ENCODE data around the gene ATP11C. TPM values are rescaled to one million over a fixed set of nuclear protein-coding genes. Genes with fewer than 3 reads are reported as not detected.
"Not testable (repeated sequence)": the region's sequence is repeated elsewhere in the genome, so short reads cannot be mapped to it uniquely, and the experiment has no call there.

ATP11C gene
- total RNA-seq, result 3.2 TPM
- long read RNA-seq, partial matches to known transcripts, result 1 of 1 reads
- long read RNA-seq, other reads (novel, unspliced or antisense), result 0 of 1 reads

GRCh38 chrX:139932901-139933796 lies at the start of gene ATP11C:
ATP11C (minus strand) TSS chrX:139933053; CDS start chrX:139932042, 1,011 bp downstream.
- DNase-seq (peak; percentile 83), ATAC-seq (peak; percentile 96)
- intact Hi-C loops (cut with micrococcal nuclease), result no loop called here

GRCh38 chrX:139974471-139974870 lies 41.6 kb upstream of the ATP11C start:
- ATAC-seq (no peak), DNase-seq (no peak)
- intact Hi-C loops (cut with micrococcal nuclease), result no loop called here

- intact Hi-C loops (cut with micrococcal nuclease), result no loop called here
- DNase-seq (no peak), ATAC-seq (no peak)
Observed at GRCh38 chrX:139972629-139973624, 40.1 kb upstream of the ATP11C start.

- intact Hi-C loops (cut with micrococcal nuclease), result no loop called here
- DNase-seq, result no peak
- ATAC-seq, result no peak
Observed at GRCh38 chrX:139972113-139972512, 39.3 kb upstream of the ATP11C start.

- ATAC-seq (no peak), DNase-seq (no peak)
- intact Hi-C loops (cut with micrococcal nuclease), result no loop called here
Observed at GRCh38 chrX:139971394-139971749, 38.5 kb upstream of the ATP11C start.

GRCh38 chrX:139969286-139969685 lies 36.4 kb upstream of the ATP11C start:
- no peak for ATAC-seq
- DNase-seq, result no peak
- intact Hi-C loops (cut with micrococcal nuclease), result no loop called here

GRCh38 chrX:139967750-139968149 lies 34.9 kb upstream of the ATP11C start:
- no peak for ATAC-seq
- intact Hi-C loops (cut with micrococcal nuclease), result no loop called here
- DNase-seq, result no peak

GRCh38 chrX:139967300-139967699 lies 34.4 kb upstream of the ATP11C start:
- intact Hi-C loops (cut with micrococcal nuclease), result no loop called here
- DNase-seq (no peak), ATAC-seq (no peak)

- ATAC-seq; intact Hi-C loops (cut with micrococcal nuclease); DNase-seq: not testable (repeated sequence)
Observed at GRCh38 chrX:139966159-139966558, 33.3 kb upstream of the ATP11C start.

- intact Hi-C loops (cut with micrococcal nuclease), result no loop called here
- no peak for ATAC-seq
- DNase-seq, result no peak
Observed at GRCh38 chrX:139965421-139965820, 32.6 kb upstream of the ATP11C start, which contains the start of gene CXorf66. CXorf66 (minus strand) TSS chrX:139965521; CDS start chrX:139965496, 25 bp downstream.

- ATAC-seq; intact Hi-C loops (cut with micrococcal nuclease): not testable (repeated sequence)
Observed at GRCh38 chrX:139961091-139961490, 28.2 kb upstream of the ATP11C start.

GRCh38 chrX:139949703-139950102 lies 16.9 kb upstream of the ATP11C start:
- ATAC-seq (no peak), DNase-seq (no peak)
- intact Hi-C loops (cut with micrococcal nuclease), result no loop called here

More at GRCh38 chrX:139961091-139961490, 28.2 kb upstream of the ATP11C start:
- not testable (repeated sequence) for DNase-seq

- no peak for ATAC-seq
- intact Hi-C loops (cut with micrococcal nuclease), result no loop called here
Observed at GRCh38 chrX:139945075-139945474, 12.2 kb upstream of the ATP11C start.

GRCh38 chrX:139936259-139936658 lies 3.4 kb upstream of the ATP11C start:
- no peak for ATAC-seq
- intact Hi-C loops (cut with micrococcal nuclease), result no loop called here

More at GRCh38 chrX:139945075-139945474, 12.2 kb upstream of the ATP11C start:
- no peak for DNase-seq

GRCh38 chrX:139933904-139934303 lies 1.1 kb upstream of the ATP11C start:
- intact Hi-C loops (cut with micrococcal nuclease), result no loop called here
- ATAC-seq (no peak), DNase-seq (no peak)

More at GRCh38 chrX:139936259-139936658, 3.4 kb upstream of the ATP11C start:
- DNase-seq, result no peak

- intact Hi-C loops (cut with micrococcal nuclease), result no loop called here
Observed at GRCh38 chrX:139932073-139932900, 566 bp downstream of the ATP11C start.

GRCh38 chrX:139931646-139932072 lies 1.2 kb downstream of the ATP11C start:
- no peak for ATAC-seq
- DNase-seq, result no peak
- intact Hi-C loops (cut with micrococcal nuclease), result no loop called here

More at GRCh38 chrX:139932073-139932900, 566 bp downstream of the ATP11C start:
- DNase-seq, result peak; percentile 66
- peak; percentile 71 for ATAC-seq

GRCh38 chrX:139930916-139931645 lies 1.8 kb downstream of the ATP11C start:
- intact Hi-C loops (cut with micrococcal nuclease), result no loop called here
- DNase-seq, result peak; percentile 27
- no peak for ATAC-seq

All from left ventricle myocardium superior (tissue), 1 donor.